T1000 (cell line): ENCODE results near the gene CEP95.

Experiments used
- DNase-seq: peaks from one replicate; lab custom pipeline; 2025; ENCODE audit warnings: mixed read lengths; lab: John Stamatoyannopoulos, UW

Gene CEP95

GRCh38 chr17:64496786-64497564 lies 9.8 kb upstream of the CEP95 start, which contains the start of gene POLG2:
TSS of gene POLG2 (minus strand) at chr17:64497054. CDS start at chr17:64496968, 86 bp downstream.
- DNase-seq: peak; percentile 93

DNA sequence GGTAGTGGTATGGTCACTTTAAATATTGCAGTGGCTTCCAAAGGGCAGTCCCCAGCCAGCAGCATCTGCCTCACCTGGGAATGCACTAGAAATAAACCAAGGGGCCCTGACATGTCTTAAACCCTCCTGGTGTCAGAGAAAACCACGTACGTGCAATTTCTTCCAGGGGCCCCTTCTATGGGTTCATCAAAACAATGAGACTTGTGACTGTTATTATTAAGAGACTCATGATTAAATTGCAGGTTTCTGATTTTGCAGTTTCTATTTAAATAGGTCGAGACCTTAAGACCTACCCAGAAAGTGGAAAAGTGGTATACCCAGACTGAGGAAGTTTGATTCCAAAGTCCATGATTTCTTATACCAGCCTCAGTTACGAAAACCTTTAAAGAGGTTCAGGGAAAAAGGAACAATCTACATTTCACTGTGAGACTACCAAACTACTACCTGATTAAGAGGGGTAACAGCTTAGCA lies 9.2 kb upstream of the CEP95 start:
- DNase-seq: no peak

DNA sequence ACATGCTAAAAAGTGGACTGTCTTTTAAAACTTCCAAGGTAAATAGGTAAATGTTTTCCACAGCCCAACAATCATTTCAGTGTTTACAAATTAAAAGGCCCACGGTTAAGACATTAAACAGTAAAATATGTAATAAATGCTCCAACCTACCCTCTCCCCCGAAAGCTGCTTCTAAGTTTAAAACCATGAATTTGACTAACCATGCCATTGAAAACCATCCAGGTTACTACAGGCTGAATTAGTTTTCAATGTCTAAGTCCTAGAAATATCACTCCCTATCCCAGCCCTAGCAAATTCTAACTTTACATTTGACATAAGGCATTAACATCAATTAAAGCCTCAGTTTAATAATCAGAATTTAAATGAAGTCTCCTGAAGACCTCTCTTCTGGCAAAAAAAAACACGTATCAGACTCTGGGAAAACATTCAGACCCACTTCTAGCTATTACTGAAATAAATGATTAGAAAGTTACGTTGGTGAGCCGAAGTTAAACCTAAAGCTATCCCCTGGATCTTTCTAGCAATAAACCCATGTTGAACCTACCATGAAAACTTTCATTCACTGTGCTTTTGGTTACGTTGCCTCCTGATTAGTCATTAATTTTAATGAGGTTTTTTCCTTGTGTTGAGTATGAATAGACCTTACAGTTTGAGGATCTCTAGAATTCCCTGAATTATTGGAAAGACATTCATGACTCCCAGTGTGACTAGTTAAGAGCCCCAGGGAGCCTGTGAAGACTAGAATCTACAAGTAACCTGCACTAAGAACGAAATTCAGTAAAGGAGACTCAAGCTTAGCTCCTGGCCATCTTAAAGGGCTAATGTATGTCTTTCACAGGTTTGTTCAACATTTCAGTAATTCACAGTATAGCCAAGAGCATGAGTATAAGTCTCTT lies 8.2 kb upstream of the CEP95 start:
- DNase-seq: no peak

DNA sequence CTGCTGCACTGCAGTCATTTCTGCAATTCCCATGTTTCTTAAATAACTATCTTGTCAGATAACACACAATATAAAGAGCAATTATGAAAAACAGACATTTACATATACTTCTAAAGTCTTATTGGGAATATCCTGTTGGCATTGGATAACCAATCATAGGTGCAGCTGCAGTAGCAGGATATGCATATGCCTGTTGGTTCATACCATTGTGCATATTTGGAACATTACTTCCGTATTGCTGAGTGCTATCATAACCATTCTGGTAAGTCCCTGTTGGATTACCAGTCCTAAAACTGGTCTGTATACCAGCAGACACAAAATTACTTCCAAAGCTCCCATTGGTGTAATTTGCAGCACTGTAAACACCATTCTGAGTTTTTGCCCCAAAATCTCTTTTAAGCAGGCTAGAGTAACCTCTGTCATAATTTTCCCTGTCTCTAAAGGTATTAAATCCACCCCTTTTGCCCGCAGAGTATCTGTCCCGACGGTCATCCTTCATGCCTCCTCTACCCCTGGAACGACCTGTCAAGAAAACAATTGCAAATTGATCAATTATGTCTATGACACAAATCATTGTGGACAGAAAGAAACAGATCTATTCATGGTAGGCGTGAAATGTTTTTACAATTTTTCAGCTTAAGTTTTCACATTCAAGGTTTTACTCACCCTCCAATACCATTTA lies 6.8 kb upstream of the CEP95 start:
- no peak for DNase-seq

GRCh38 chr17:64500487-64500859 lies 6.3 kb upstream of the CEP95 start:
- no peak for DNase-seq

- no peak for DNase-seq
Measured at GRCh38 chr17:64500862-64501765, 5.7 kb upstream of the CEP95 start.

DNA sequence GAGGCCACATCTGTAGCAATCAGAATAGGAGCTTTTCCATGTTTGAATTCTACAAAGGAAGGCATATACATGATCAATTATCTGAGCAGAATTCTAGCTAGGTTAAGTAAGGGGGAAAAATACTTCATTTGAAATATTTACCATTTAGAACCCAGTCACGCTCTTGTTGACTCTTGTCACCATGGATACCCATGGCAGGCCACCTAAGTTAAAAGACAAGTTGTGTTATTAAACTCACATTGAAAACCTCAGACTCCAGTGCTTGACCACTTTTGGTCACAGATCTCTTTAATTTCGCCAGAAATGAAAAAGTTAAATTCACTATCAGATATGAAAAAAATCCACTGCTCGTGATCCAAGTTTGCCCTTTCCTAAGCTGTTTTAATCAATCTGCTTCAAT lies 4.8 kb upstream of the CEP95 start:
- no peak for DNase-seq

GRCh38 chr17:64502809-64503208 lies 4.0 kb upstream of the CEP95 start:
- no peak for DNase-seq

GRCh38 chr17:64503341-64503740 lies 3.4 kb upstream of the CEP95 start:
- no peak for DNase-seq

- no peak for DNase-seq
Measured at GRCh38 chr17:64503821-64504768, 2.7 kb upstream of the CEP95 start.

DNA sequence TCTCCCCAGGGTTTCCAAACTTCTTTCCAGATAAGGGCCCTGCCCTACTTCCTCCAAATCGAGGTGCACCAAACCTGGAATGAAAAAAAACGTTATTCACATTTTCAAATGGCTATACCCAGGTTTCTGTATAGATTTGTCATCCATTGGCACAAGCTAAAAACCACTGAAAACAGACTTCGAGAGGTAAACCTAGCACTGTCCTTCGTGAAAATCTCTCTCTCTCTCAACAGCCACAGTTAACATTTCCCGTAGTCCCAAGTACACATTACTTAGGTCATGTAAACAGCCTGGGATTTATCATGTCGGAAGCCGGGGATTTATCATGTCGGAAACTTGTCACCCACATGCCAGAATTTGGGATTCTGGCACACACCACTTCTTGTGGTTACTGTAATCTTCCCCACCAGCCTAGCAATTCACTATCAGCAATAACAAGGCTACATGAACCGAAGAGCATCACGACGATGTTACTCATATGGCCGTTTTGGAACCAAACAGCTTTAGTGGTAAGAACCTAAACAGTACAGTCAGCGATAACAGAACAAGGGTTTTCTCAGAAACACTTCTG lies 1.9 kb upstream of the CEP95 start:
- no peak for DNase-seq

- DNase-seq: peak; percentile 47
Measured at GRCh38 chr17:64505340-64506200, 1.2 kb upstream of the CEP95 start.

DNA sequence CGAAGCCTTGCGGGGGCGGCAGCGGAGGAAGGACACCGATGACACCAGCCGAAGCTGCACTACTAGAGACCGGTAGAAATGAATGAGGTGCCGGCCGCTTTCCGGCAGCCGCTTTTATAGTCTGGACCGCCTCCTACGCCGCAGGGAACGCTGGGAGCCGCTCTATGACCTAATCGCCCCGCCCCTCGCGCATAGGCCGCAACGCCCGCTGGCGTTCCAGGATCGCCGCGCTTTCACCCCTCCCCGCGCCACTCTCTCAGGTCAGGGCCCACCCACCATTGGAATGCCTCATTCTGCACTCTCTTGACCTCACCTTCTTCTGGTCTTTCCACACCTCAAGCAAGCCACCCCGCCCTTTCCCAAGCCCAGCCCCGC lies 589 bp upstream of the CEP95 start, which contains the start of gene DDX5:
TSS of gene DDX5 (minus strand) at position 89 of the 375 bp plus-strand sequence. CDS start 170 bp downstream, outside the sequence.
- DNase-seq: peak; percentile 99

- no peak for DNase-seq
Measured at GRCh38 chr17:64507413-64507782, 621 bp downstream of the CEP95 start.

GRCh38 chr17:64508683-64509082 lies 1.9 kb downstream of the CEP95 start:
- DNase-seq: no peak

- DNase-seq: no peak
Measured at GRCh38 chr17:64509179-64509578, 2.4 kb downstream of the CEP95 start.

- DNase-seq: no peak
Measured at GRCh38 chr17:64515419-64515818, 8.6 kb downstream of the CEP95 start.

GRCh38 chr17:64515829-64516228 lies 9.1 kb downstream of the CEP95 start:
- no peak for DNase-seq

DNA sequence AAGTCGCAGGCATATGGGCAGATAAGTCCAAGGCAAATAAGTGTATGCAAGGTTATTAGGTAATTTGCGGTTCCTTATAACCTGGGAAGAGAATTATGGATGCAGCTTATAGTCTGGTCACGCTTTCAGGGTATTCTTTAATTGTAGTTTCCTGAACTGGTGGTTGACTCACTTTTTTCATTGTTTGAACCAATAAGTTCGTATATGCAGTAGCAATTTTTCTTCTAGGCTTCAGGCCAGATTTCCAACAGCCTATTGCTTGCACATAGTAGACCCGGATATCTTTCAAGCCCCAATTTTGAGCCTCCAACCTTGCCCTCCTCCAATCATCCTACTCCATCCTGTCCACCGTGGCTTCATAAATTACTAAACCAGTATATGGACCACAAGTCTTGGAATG lies 12.8 kb downstream of the CEP95 start:
- DNase-seq: no peak
